Uterus (tissue), 2 donors: ENCODE data around the gene PIK3C2G.

ENCODE experiments used
- POLR2A ChIP-seq, 2 donors: fragments of 450-650 bp; IDR thresholded peaks; one replicate each; pipeline ENCODE4 v1.6.1; 2016; ENCODE audit warnings: antibody characterized with exemption in 2 of 2, mild to moderate bottlenecking in 1 of 2, moderate library complexity in 1 of 2
- TF ChIP-seq, protein P1 (sequence below), 4 experiments: fragments of 200-600 bp in 2 of 4; fragments of 450-650 bp in 2 of 4; sonication (generic) in 2 of 4; IDR thresholded peaks; one replicate each; pipeline ENCODE4 v1.5.1; 2016 to 2019; ENCODE audit warnings: antibody characterized with exemption in 4 of 4, mild to moderate bottlenecking in 2 of 4, moderate library complexity in 1 of 4

DNA sequence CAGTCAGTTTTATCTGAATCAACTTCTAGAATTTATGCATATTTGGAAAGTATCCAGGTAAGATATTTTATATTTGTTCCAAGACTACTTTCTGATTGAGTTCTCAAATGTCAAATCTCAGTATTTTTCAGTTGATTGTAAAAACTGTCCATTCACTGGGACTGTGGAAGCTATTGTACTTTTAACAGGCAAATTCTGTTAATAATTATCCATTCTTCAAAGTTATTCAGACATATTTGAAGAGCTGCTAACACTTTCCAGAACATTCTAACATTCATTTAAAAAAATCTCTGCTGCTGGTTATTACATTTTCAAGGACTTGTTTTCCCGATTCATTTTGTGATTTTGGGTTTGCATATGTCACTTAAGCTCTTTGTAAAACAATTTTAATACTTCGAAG, 59.7 kb downstream of the PIK3C2G start:
- TF ChIP-seq, protein P1, sequence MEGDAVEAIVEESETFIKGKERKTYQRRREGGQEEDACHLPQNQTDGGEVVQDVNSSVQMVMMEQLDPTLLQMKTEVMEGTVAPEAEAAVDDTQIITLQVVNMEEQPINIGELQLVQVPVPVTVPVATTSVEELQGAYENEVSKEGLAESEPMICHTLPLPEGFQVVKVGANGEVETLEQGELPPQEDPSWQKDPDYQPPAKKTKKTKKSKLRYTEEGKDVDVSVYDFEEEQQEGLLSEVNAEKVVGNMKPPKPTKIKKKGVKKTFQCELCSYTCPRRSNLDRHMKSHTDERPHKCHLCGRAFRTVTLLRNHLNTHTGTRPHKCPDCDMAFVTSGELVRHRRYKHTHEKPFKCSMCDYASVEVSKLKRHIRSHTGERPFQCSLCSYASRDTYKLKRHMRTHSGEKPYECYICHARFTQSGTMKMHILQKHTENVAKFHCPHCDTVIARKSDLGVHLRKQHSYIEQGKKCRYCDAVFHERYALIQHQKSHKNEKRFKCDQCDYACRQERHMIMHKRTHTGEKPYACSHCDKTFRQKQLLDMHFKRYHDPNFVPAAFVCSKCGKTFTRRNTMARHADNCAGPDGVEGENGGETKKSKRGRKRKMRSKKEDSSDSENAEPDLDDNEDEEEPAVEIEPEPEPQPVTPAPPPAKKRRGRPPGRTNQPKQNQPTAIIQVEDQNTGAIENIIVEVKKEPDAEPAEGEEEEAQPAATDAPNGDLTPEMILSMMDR (IDR thresholded peaks at IDR 0.05) = no peak
- no peak for TF ChIP-seq POLR2A (IDR thresholded peaks at IDR 0.05)
